Measurements from ENCODE around the gene FHL2. TPM values are rescaled to one million over a fixed set of nuclear protein-coding genes. Genes with fewer than 3 reads are reported as not detected.

Gene FHL2
- total RNA-seq, 2 donors from 2014 or later = 11.1 to 11.4 TPM

GRCh38 chr2:105391763-105392662 is 6.8 kb downstream of the FHL2 start:
- Mint-ChIP-seq H3K9me3 (no peaks in the 10 kb centered on the region), H3K36me3 (ENCODE audit: low read depth) (peaks cover 12% of the 10 kb centered on the region), H3K4me1 (no peaks in the 10 kb centered on the region), H3K27ac (no peak overlapping the region), H3K27me3 (ENCODE audit: insufficient read depth) (peaks cover 2% of the 10 kb centered on the region), H3K4me3 (no peak overlapping the region)
- Histone ChIP-seq H3K4me1 (ENCODE audit: control insufficient read depth, insufficient read depth, low read length) (no peaks in the 10 kb centered on the region), H3K36me3 (ENCODE audit: control insufficient read depth, insufficient read depth, low read length) (peaks cover 18% of the 10 kb centered on the region), H3K4me3 (ENCODE audit: low read length) (no peak overlapping the region), H3K9ac (ENCODE audit: extremely low read depth, low read length, poor library complexity, severe bottlenecking) (no peak overlapping the region), H3K27me3 (ENCODE audit: control insufficient read depth, insufficient read depth, low read length, poor library complexity, severe bottlenecking) (no peaks in the 10 kb centered on the region), H3K27ac (ENCODE audit: low read depth, low read length) (no peak overlapping the region), H3K9me3 (ENCODE audit: control insufficient read depth, low read length) (no peaks in the 10 kb centered on the region)
- no peak for TF ChIP-seq CTCF (conservative IDR thresholded peaks at IDR 0.05)
- WGBS, 2 experiments (ENCODE audit: insufficient coverage in 1 of 2, insufficient read length in 1 of 2) = 94 to 96% methylated on average over 5 to 9 of the region's 9 CpGs
- no peak for DNase-seq

GRCh38 chr2:105391058-105391627 is 7.7 kb downstream of the FHL2 start:
- Histone ChIP-seq H3K4me1 (ENCODE audit: control insufficient read depth, insufficient read depth, low read length) (no peaks in the 10 kb centered on the region), H3K27ac (ENCODE audit: low read depth, low read length) (no peak overlapping the region), H3K4me3 (ENCODE audit: low read length) (no peak overlapping the region), H3K9me3 (ENCODE audit: control insufficient read depth, low read length) (no peaks in the 10 kb centered on the region), H3K36me3 (ENCODE audit: control insufficient read depth, insufficient read depth, low read length) (peaks cover 22% of the 10 kb centered on the region), H3K27me3 (ENCODE audit: control insufficient read depth, insufficient read depth, low read length, poor library complexity, severe bottlenecking) (no peaks in the 10 kb centered on the region), H3K9ac (ENCODE audit: extremely low read depth, low read length, poor library complexity, severe bottlenecking) (no peak overlapping the region)
- H3K4me1 Mint-ChIP-seq = no peaks in the 10 kb centered on the region
- no peaks in the 10 kb centered on the region for H3K9me3 Mint-ChIP-seq
- peaks cover 12% of the 10 kb centered on the region for H3K36me3 Mint-ChIP-seq (ENCODE audit: low read depth)
- WGBS, 2 experiments (ENCODE audit: insufficient coverage in 1 of 2, insufficient read length in 1 of 2) = 92 to 97% methylated on average over 4 to 5 of the region's 5 CpGs
- H3K4me3 Mint-ChIP-seq = no peak overlapping the region
- peaks cover 2% of the 10 kb centered on the region for H3K27me3 Mint-ChIP-seq (ENCODE audit: insufficient read depth)
- no peak for DNase-seq
- no peak for TF ChIP-seq CTCF (conservative IDR thresholded peaks at IDR 0.05)
- H3K27ac Mint-ChIP-seq = no peak overlapping the region

- Histone ChIP-seq H3K36me3 (ENCODE audit: control insufficient read depth, insufficient read depth, low read length) (peaks cover 28% of the 10 kb centered on the region), H3K27me3 (ENCODE audit: control insufficient read depth, insufficient read depth, low read length, poor library complexity, severe bottlenecking) (no peaks in the 10 kb centered on the region), H3K4me3 (ENCODE audit: low read length) (no peak overlapping the region), H3K9ac (ENCODE audit: extremely low read depth, low read length, poor library complexity, severe bottlenecking) (no peak overlapping the region), H3K9me3 (ENCODE audit: control insufficient read depth, low read length) (no peaks in the 10 kb centered on the region), H3K4me1 (ENCODE audit: control insufficient read depth, insufficient read depth, low read length) (no peaks in the 10 kb centered on the region), H3K27ac (ENCODE audit: low read depth, low read length) (no peak overlapping the region)
- Mint-ChIP-seq H3K36me3 (ENCODE audit: low read depth) (peaks cover 16% of the 10 kb centered on the region), H3K4me1 (no peaks in the 10 kb centered on the region), H3K9me3 (no peaks in the 10 kb centered on the region), H3K27me3 (ENCODE audit: insufficient read depth) (peaks cover under 1% of the 10 kb centered on the region), H3K27ac (no peak overlapping the region), H3K4me3 (no peak overlapping the region)
- no peak for DNase-seq
- TF ChIP-seq CTCF (conservative IDR thresholded peaks at IDR 0.05) = no peak
Observed at GRCh38 chr2:105390454-105390853, 8.4 kb downstream of the FHL2 start.
